K562 treated with DMSO at 1 percent for 24 hours (cell line): ENCODE data around the gene GASK1B. TPM values are rescaled to one million over a fixed set of nuclear protein-coding genes. Genes with fewer than 3 reads are reported as not detected.

Source experiments
- total RNA-seq: library from RNA; unstranded; fragments of 300-600 nt; gene quantifications from 2 replicates; pipeline ENCODE4 v1.2.3, GENCODE V29; 2022; ENCODE audit warnings: low read depth; ENCODE audit not compliant: insufficient read depth

Gene GASK1B
- 0.71 and 1.5 TPM in 2 replicates for total RNA-seq

GRCh38 chr4:158172261-158173258, at the start of gene GASK1B:
GASK1B (minus strand) TSS chr4:158173025; CDS start chr4:158171375, 1,650 bp downstream.

GRCh38 chr4:158209825-158210807, 37.3 kb upstream of the GASK1B start, which contains the start of gene TMEM144:
TMEM144 (plus strand) TSS chr4:158210486; CDS start chr4:158212668, 2,182 bp downstream.

Other genes with a start within 250 kb of the GASK1B start
- 4.5 and 6.0 TPM in 2 replicates for gene TMEM144, start 37.5 kb upstream of the GASK1B start, total RNA-seq